B cell (primary cell): ENCODE results near the gene PRKN. TPM values are rescaled to one million over a fixed set of nuclear protein-coding genes. Genes with fewer than 3 reads are reported as not detected.

ENCODE experiments used
- ATAC-seq: fragments of 200-7000 bp; cut with Tn5 transposase; one replicate; pipeline ENCODE4 v1.10.0; 2021; ENCODE audit warnings: low read depth, mild to moderate bottlenecking, moderate number of reproducible peaks, moderate library complexity
- CTCF ChIA-PET: fragments of 350-600 bp; sonication (Branson Sonifier 250); formaldehyde crosslinking; loops from one replicate; lab custom pipeline; 2021; ENCODE audit warnings: antibody characterized with exemption, inconsistent platforms; lab: Charles Lee
- POLR2A ChIA-PET: fragments of 350-600 bp; sonication (Branson Sonifier 250); formaldehyde crosslinking; loops from one replicate; lab custom pipeline; 2021; ENCODE audit warnings: antibody characterized with exemption; lab: Charles Lee
- DNase-seq: peaks from one replicate; pipeline ENCODE4 v3.0.0; 2013
- H2AFZ ChIP-seq: 2 replicates; pipeline ENCODE4 v1.6.1; 2012; ENCODE audit warnings: mild to moderate bottlenecking, low read depth, low read length; ENCODE audit not compliant: insufficient read depth, poor library complexity, severe bottlenecking
- H3K27ac ChIP-seq, 2 donors: 1 replicate in 1 of 2; 2 replicates in 1 of 2; pipeline ENCODE4 v1.5.1; 2012 to 2013; ENCODE audit warnings: low read length in 2 of 2, mild to moderate bottlenecking in 2 of 2, moderate library complexity in 1 of 2
- H3K27me3 ChIP-seq, 4 experiments: fragments of 200-600 bp in 1 of 4; sonication (generic) in 1 of 4; replicated peaks in 1 of 4; 1 replicate in 2 of 4; 2 replicates in 2 of 4; pipeline versions ENCODE4 v1.6.1 to v1.7.0; 2013 to 2016; ENCODE audit warnings: low read length in 3 of 4, mild to moderate bottlenecking in 2 of 4, mixed read lengths in 1 of 4, moderate library complexity in 1 of 4; ENCODE audit not compliant: insufficient read depth in 4 of 4, control insufficient read depth in 3 of 4; ENCODE audit errors: control extremely low read depth in 1 of 4
- H3K36me3 ChIP-seq, 2 experiments: replicated peaks in 1 of 2; 1 replicate in 1 of 2; 2 replicates in 1 of 2; pipeline versions ENCODE4 v1.6.1 to v1.7.1; 2013; ENCODE audit warnings: low read length in 1 of 2; ENCODE audit not compliant: insufficient read depth in 2 of 2, control insufficient read depth in 1 of 2; ENCODE audit errors: control extremely low read depth in 1 of 2, extremely low read depth in 1 of 2
- H3K4me1 ChIP-seq, 2 donors: fragments of 200-600 bp in 1 of 2; sonication (generic) in 1 of 2; 1 replicate in 1 of 2; 2 replicates in 1 of 2; pipeline versions ENCODE4 v1.5.1 to v1.6.1; 2013 to 2017; ENCODE audit warnings: low read length in 2 of 2; ENCODE audit not compliant: control insufficient read depth in 2 of 2, insufficient read depth in 2 of 2
- H3K4me2 ChIP-seq: replicated peaks from 2 replicates; pipeline ENCODE3; 2012; ENCODE audit warnings: mild to moderate bottlenecking, low read depth, low read length; ENCODE audit not compliant: poor library complexity, severe bottlenecking
- H3K4me3 ChIP-seq, 5 experiments: fragments of 200-600 bp in 1 of 5; sonication (generic) in 1 of 5; 1 replicate in 3 of 5; 2 replicates in 2 of 5; pipeline versions ENCODE4 v1.5.1 to v1.7.0; 2011 to 2016; ENCODE audit warnings: low read length in 4 of 5, mild to moderate bottlenecking in 4 of 5, low read depth in 2 of 5, control low read depth in 1 of 5, moderate library complexity in 1 of 5; ENCODE audit not compliant: insufficient read depth in 1 of 5; ENCODE audit errors: control extremely low read depth in 1 of 5, extremely low read depth in 1 of 5
- H3K79me2 ChIP-seq: fragments of 200-600 bp; sonication (generic); one replicate; pipeline ENCODE4 v1.6.0; 2016; ENCODE audit warnings: low read length; ENCODE audit not compliant: control insufficient read depth, insufficient read depth
- H3K9ac ChIP-seq: fragments of 200-600 bp; sonication (generic); 2 replicates; pipeline ENCODE4 v1.6.1; 2017; ENCODE audit warnings: mild to moderate bottlenecking, low read length, moderate library complexity
- H3K9me3 ChIP-seq, 3 donors: one replicate each; pipeline versions ENCODE4 v1.6.1 to v1.7.1; 2013; ENCODE audit warnings: low read length in 2 of 3; ENCODE audit not compliant: control insufficient read depth in 2 of 3, insufficient read depth in 1 of 3; ENCODE audit errors: control extremely low read depth in 1 of 3
- H4K20me1 ChIP-seq: 2 replicates; pipeline ENCODE4 v1.6.0; 2012; ENCODE audit warnings: mild to moderate bottlenecking, low read length; ENCODE audit not compliant: insufficient read depth, control insufficient read depth, poor library complexity, severe bottlenecking
- H3K27ac Mint-ChIP-seq: one replicate; pipeline ENCODE4 v1.8.0; 2021; ENCODE audit warnings: mixed read lengths
- H3K27me3 Mint-ChIP-seq: one replicate; pipeline ENCODE4 v1.8.0; 2021; ENCODE audit warnings: mixed read lengths
- H3K4me1 Mint-ChIP-seq: one replicate; pipeline ENCODE4 v1.8.0; 2021; ENCODE audit warnings: mixed read lengths
- H3K4me3 Mint-ChIP-seq: one replicate; pipeline ENCODE4 v1.8.0; 2021; ENCODE audit warnings: mixed read lengths
- H3K9me3 Mint-ChIP-seq: one replicate; pipeline ENCODE4 v1.8.0; 2022; ENCODE audit warnings: mixed read lengths; ENCODE audit not compliant: insufficient read depth
- EZH2 ChIP-seq: IDR thresholded peaks from 2 replicates; pipeline ENCODE4 v1.6.1; 2012; ENCODE audit warnings: borderline replicate concordance, low read depth, mild to moderate bottlenecking, moderate library complexity, low read length; ENCODE audit not compliant: insufficient read depth, poor library complexity, severe bottlenecking
- WGBS: methylation state at CpG from one replicate; pipeline ENCODE4 v1.1.5; 2013; ENCODE audit warnings: missing lambda C conversion rate; ENCODE audit not compliant: insufficient coverage; 5-methylcytosine and 5-hydroxymethylcytosine counted together
- intact Hi-C: fragments of 100-400 bp; cut with micrococcal nuclease; formaldehyde crosslinking; loops from one replicate; pipeline ENCODE4 v1.10.0; 2022
- polyA plus RNA-seq: library from polyadenylated mRNA; depleted of rRNA; stranded (reverse); fragments of >200 nt; gene quantifications from 2 replicates; pipeline ENCODE4 v1.2.3, GENCODE V29; 2012
- total RNA-seq, 2 donors: library from RNA; stranded (reverse); fragments of 120-200 nt in 1 of 2; gene quantifications; 1 replicate in 1 of 2; 2 replicates in 1 of 2; pipeline versions ENCODE4 v1.2.3 to v1.2.4, GENCODE V29; 2013 to 2022
- TF ChIP-seq, protein P1 (sequence below): fragments of 200-600 bp; IDR thresholded peaks from one replicate; pipeline ENCODE4 v1.8.0; 2022; ENCODE audit warnings: antibody characterized with exemption, mild to moderate bottlenecking

PRKN gene
- total and polyA plus RNA-seq, 2 donors (not counting 1 experiment from before 2014, with no cell fraction given), result 1.6 to 6.2 TPM

DNA sequence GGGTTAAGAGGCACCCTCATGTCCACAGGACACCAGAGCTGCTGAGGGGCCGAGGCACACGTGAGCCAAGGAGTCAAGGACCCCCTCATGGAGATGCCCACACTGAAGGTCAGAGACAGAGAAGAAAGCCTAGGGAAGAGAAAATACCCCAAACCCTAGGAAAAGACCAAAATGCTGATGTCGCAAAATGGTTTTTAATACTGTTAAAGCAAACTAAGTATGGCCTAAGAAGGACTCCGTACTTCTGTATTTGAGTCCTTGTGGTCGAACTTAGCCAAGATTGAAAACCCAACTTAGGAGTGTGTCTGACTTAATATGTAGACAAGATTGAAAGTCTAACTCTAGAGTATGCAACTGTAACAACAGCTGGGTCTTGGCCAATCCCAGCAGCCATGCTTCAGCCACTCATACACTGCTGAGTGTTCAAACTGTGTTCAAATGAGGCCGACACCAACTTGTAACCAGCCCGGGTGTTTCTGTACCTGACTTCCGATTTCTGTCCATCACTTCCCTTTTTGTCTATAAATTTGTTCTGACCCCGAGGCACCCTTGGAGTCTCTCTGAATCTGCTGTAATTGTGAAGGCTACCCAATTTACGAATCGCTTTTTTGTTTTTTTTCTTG, 1361.2 kb downstream of the PRKN start:
- no peaks in the 10 kb centered on the region for H3K27me3 Mint-ChIP-seq
- H3K36me3 ChIP-seq, result no peaks in the 10 kb centered on the region
- intact Hi-C loops, result no loop called here
- no peak for TF ChIP-seq EZH2
- TF ChIP-seq, protein P1, sequence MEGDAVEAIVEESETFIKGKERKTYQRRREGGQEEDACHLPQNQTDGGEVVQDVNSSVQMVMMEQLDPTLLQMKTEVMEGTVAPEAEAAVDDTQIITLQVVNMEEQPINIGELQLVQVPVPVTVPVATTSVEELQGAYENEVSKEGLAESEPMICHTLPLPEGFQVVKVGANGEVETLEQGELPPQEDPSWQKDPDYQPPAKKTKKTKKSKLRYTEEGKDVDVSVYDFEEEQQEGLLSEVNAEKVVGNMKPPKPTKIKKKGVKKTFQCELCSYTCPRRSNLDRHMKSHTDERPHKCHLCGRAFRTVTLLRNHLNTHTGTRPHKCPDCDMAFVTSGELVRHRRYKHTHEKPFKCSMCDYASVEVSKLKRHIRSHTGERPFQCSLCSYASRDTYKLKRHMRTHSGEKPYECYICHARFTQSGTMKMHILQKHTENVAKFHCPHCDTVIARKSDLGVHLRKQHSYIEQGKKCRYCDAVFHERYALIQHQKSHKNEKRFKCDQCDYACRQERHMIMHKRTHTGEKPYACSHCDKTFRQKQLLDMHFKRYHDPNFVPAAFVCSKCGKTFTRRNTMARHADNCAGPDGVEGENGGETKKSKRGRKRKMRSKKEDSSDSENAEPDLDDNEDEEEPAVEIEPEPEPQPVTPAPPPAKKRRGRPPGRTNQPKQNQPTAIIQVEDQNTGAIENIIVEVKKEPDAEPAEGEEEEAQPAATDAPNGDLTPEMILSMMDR, result no peak
- H3K79me2 ChIP-seq, result no peaks in the 10 kb centered on the region
- H2AFZ ChIP-seq, result no peak overlapping the region
- H3K27me3 ChIP-seq, result no peaks in the 10 kb centered on the region
- POLR2A ChIA-PET, result no interaction called here
- WGBS, result 76% methylated on average over 6 of the region's 11 CpGs
- no peaks in the 10 kb centered on the region for H3K4me1 Mint-ChIP-seq
- H3K9me3 ChIP-seq, result peaks cover 0 to 31% (median 6%) of the 10 kb centered on the region in 3 donors
- no peaks in the 10 kb centered on the region for H4K20me1 ChIP-seq
- DNase-seq (no peak), ATAC-seq (no peak)
- H3K9me3 Mint-ChIP-seq, result peaks cover 3% of the 10 kb centered on the region
- CTCF ChIA-PET, result interaction anchor here (0.7 to 1.3 kb wide), 2 partner anchors 46 to 234 kb away, joined by 3 read pairs; no protein-coding TSS in a partner anchor
- H3K4me3 Mint-ChIP-seq, result no peak overlapping the region
- H3K4me3 ChIP-seq, result no peak overlapping the region
- no peaks in the 10 kb centered on the region for H3K4me1 ChIP-seq
- H3K9ac ChIP-seq, result no peak overlapping the region
- no peak overlapping the region for H3K27ac Mint-ChIP-seq
- H3K27ac ChIP-seq, result no peak overlapping the region
- no peak overlapping the region for H3K4me2 ChIP-seq

GRCh38 chr6:161365633-161366032, 1361.9 kb downstream of the PRKN start:
- Histone ChIP-seq H3K27ac (no peak overlapping the region), H3K4me2 (no peak overlapping the region), H3K4me3 (no peak overlapping the region), H3K9ac (no peak overlapping the region), H3K4me1 (no peaks in the 10 kb centered on the region), H3K36me3 (no peaks in the 10 kb centered on the region), H3K27me3 (no peaks in the 10 kb centered on the region), H3K79me2 (no peaks in the 10 kb centered on the region), H4K20me1 (no peaks in the 10 kb centered on the region), H3K9me3 (peaks cover 0 to 32% (median 6%) of the 10 kb centered on the region in 3 donors), H2AFZ (no peak overlapping the region)
- DNase-seq (no peak), ATAC-seq (no peak)
- Mint-ChIP-seq H3K27ac (no peak overlapping the region), H3K4me3 (no peak overlapping the region), H3K4me1 (no peaks in the 10 kb centered on the region), H3K27me3 (no peaks in the 10 kb centered on the region), H3K9me3 (peaks cover 3% of the 10 kb centered on the region)
- 100% methylated on average over 3 of the region's 6 CpGs for WGBS
- intact Hi-C loops, result no loop called here
- ChIA-PET POLR2A (no interaction called here), CTCF (interaction anchor here (1.3 kb wide), 1 partner anchor 233 kb away, joined by 3 read pairs; no protein-coding TSS in a partner anchor)
- no peak for TF ChIP-seq EZH2
- TF ChIP-seq, protein P1, result no peak
